D721Med (cell line): Measurements from ENCODE around the gene RGL2.
A peak's percentile ranks its signal among the peaks of the same experiment; 100 is the strongest.

Experiments
- DNase-seq: peaks from one replicate; pipeline ENCODE4 v3.0.0; 2011; ENCODE audit warnings: low spot score; ENCODE audit not compliant: insufficient read length
- FAIRE-seq: peaks from 2 replicates; lab custom pipeline; 2011; peaks lifted over from hg19 to GRCh38; lab: Jason Lieb, UNC
- CTCF ChIP-seq: IDR thresholded peaks from 2 replicates; pipeline ENCODE4 v1.5.1; 2012; ENCODE audit warnings: mild to moderate bottlenecking, control low read depth; ENCODE audit not compliant: insufficient read depth; ENCODE audit errors: missing control alignments

The RGL2 gene

GRCh38 chr6:33249732-33250630, 48.8 kb downstream of the RGL2 start:
- no peak for TF ChIP-seq CTCF
- no peak for DNase-seq
- FAIRE-seq = no peak

GRCh38 chr6:33248932-33249731, 49.6 kb downstream of the RGL2 start:
- FAIRE-seq = peak; percentile 51
- peak; percentile 61 for DNase-seq
- peak; percentile 12 for TF ChIP-seq CTCF

- no peak for TF ChIP-seq CTCF
- DNase-seq (no peak), FAIRE-seq (no peak)
Measured at GRCh38 chr6:33248643-33248931, 50.2 kb downstream of the RGL2 start.

- DNase-seq (peak; percentile 31), FAIRE-seq (no peak)
- TF ChIP-seq CTCF = peak; percentile 88
Measured at GRCh38 chr6:33247977-33248642, 50.6 kb downstream of the RGL2 start.

GRCh38 chr6:33243476-33243875, 55.3 kb downstream of the RGL2 start:
- no peak for DNase-seq
- TF ChIP-seq CTCF = no peak
- FAIRE-seq = no peak

- FAIRE-seq = no peak
- DNase-seq = no peak
- TF ChIP-seq CTCF = no peak
Measured at GRCh38 chr6:33241968-33242367, 56.8 kb downstream of the RGL2 start.
